K562 (cell line): Measurements from ENCODE around the gene RNF32. TPM values are rescaled to one million over a fixed set of nuclear protein-coding genes. Genes with fewer than 3 reads are reported as not detected.

ENCODE experiments used
- ESRRA ChIP-seq: fragments of 450-650 bp; IDR thresholded peaks from 2 replicates; pipeline ENCODE4 v1.6.1; 2014; ENCODE audit warnings: low read depth, mild to moderate bottlenecking, moderate library complexity, borderline replicate concordance
- HEY1 ChIP-seq: fragments of 250-450 bp; sonication (Bioruptor Pico); IDR thresholded peaks from 2 replicates; pipeline ENCODE4 v1.5.0; 2020; ENCODE audit warnings: mild to moderate bottlenecking, moderate library complexity, borderline replicate concordance
- NUFIP1 ChIP-seq: fragments of 450-650 bp; IDR thresholded peaks from 2 replicates; pipeline ENCODE4 v1.6.1; 2018; ENCODE audit not compliant: partially characterized antibody
- PHF8 ChIP-seq: fragments of 200-600 bp; sonication (generic); IDR thresholded peaks from 2 replicates; pipeline ENCODE4 v1.6.1; 2012; ENCODE audit warnings: mixed run types, mild to moderate bottlenecking, inconsistent platforms, low read length, moderate library complexity, borderline replicate concordance
- RERE ChIP-seq: sonication (generic); formaldehyde crosslinking; IDR thresholded peaks from 2 replicates; pipeline ENCODE4 v1.8.0; 2023; ENCODE audit warnings: missing genetic modification reagents, mild to moderate bottlenecking, borderline replicate concordance
- ZNF134 ChIP-seq: fragments of 250-450 bp; sonication (Bioruptor Pico); conservative IDR thresholded peaks from 2 replicates; pipeline ENCODE4 v1.4.0; 2020
- polyA plus RNA-seq, 8 experiments: library from polyadenylated mRNA; depleted of rRNA in 4 of 8; stranded (reverse) in 5 of 8; unstranded in 3 of 8; fragments of >200 nt; fragmentation: Nextera tagmentation in 2 of 8; fragmentation: Illumina TruSeq in 1 of 8; extraction: Ambion mirVana in 2 of 8; extraction: Trizol in 1 of 8; gene quantifications; 2 replicates each; pipeline versions ENCODE4 v1.2.1 to v1.2.3, GENCODE V29; 2011 to 2014; ENCODE audit warnings: inconsistent platforms in 1 of 8, missing spikeins in 1 of 8
- total RNA-seq, 7 experiments: library from RNA; depleted of rRNA in 6 of 7; stranded (reverse); fragments of >200 nt in 6 of 7; fragmentation: Illumina TruSeq in 2 of 7; extraction: Trizol in 2 of 7; gene quantifications; 2 replicates each; pipeline versions ENCODE4 v1.2.1 to v1.2.3, GENCODE V29; 2011 to 2021; ENCODE audit warnings: low replicate concordance in 1 of 7
- TF ChIP-seq, protein P1 (sequence below): fragments of 250-450 bp; sonication (Bioruptor Pico); IDR thresholded peaks from 2 replicates; pipeline ENCODE4 v1.5.1; 2021; ENCODE audit warnings: mild to moderate bottlenecking
- TF ChIP-seq, protein P2 (sequence below), 2 experiments: fragments of 450-650 bp in 1 of 2; sonication (generic) in 1 of 2; formaldehyde crosslinking in 1 of 2; IDR thresholded peaks in 1 of 2; conservative IDR thresholded peaks in 1 of 2; 2 replicates each; pipeline versions ENCODE4 v1.6.1 to v1.8.1; 2016 to 2023; ENCODE audit warnings: mild to moderate bottlenecking in 2 of 2, moderate library complexity in 2 of 2, inconsistent platforms in 1 of 2, missing genetic modification reagents in 1 of 2
- TF ChIP-seq, protein P3 (sequence below), 2 experiments: fragments of 200-800 bp in 1 of 2; sonication (Bioruptor generic) in 1 of 2; sonication (generic) in 1 of 2; formaldehyde crosslinking in 1 of 2; IDR thresholded peaks in 1 of 2; conservative IDR thresholded peaks in 1 of 2; 2 replicates each; pipeline versions ENCODE4 v1.5.0 to v1.6.1; 2016 to 2020; ENCODE audit warnings: missing compliant biosample characterization in 1 of 2, missing genetic modification characterization in 1 of 2, missing genetic modification reagents in 1 of 2

Gene RNF32
- total and polyA plus RNA-seq, 9 of the 15 experiments (the other 6 are each of a cell fraction or from before 2014, with no cell fraction given): 2.6 to 7.0 (median 4.6) TPM

- TF ChIP-seq RERE (CRISPR knock-in tag): peak; percentile 89; the same call in 1 of the 2 replicates
- peak; percentile 91; the same call in 1 of the 2 replicates for TF ChIP-seq PHF8
- TF ChIP-seq HEY1 (CRISPR knock-in tag): no peak
- peak; percentile 24; the same call in 1 of the 2 replicates for TF ChIP-seq ESRRA
- TF ChIP-seq, protein P1, sequence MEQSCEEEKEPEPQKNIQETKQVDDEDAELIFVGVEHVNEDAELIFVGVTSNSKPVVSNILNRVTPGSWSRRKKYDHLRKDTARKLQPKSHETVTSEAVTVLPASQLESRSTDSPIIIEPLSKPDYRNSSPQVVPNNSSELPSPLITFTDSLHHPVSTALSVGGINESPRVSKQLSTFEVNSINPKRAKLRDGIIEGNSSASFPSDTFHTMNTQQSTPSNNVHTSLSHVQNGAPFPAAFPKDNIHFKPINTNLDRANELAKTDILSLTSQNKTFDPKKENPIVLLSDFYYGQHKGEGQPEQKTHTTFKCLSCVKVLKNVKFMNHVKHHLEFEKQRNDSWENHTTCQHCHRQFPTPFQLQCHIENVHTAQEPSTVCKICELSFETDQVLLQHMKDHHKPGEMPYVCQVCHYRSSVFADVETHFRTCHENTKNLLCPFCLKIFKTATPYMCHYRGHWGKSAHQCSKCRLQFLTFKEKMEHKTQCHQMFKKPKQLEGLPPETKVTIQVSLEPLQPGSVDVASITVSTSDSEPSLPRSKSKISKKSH (CRISPR knock-in tag): no peak
- TF ChIP-seq NUFIP1: peak; percentile 59
- TF ChIP-seq, protein P2, sequence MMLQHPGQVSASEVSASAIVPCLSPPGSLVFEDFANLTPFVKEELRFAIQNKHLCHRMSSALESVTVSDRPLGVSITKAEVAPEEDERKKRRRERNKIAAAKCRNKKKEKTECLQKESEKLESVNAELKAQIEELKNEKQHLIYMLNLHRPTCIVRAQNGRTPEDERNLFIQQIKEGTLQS (IDR thresholded peaks at IDR 0.05): no peak; the same call in 1 of the 2 replicates
- TF ChIP-seq, protein P2 (CRISPR knock-in tag; conservative IDR thresholded peaks at IDR 0.05): peak; percentile 81
- TF ChIP-seq, protein P3, sequence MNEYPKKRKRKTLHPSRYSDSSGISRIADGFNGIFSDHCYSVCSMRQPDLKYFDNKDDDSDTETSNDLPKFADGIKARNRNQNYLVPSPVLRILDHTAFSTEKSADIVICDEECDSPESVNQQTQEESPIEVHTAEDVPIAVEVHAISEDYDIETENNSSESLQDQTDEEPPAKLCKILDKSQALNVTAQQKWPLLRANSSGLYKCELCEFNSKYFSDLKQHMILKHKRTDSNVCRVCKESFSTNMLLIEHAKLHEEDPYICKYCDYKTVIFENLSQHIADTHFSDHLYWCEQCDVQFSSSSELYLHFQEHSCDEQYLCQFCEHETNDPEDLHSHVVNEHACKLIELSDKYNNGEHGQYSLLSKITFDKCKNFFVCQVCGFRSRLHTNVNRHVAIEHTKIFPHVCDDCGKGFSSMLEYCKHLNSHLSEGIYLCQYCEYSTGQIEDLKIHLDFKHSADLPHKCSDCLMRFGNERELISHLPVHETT (CRISPR knock-in tag; conservative IDR thresholded peaks at IDR 0.05 in 1 of 2, IDR thresholded peaks at IDR 0.05 in 1 of 2): peak in 1 of 2 experiments; percentile 60; a peak in 2 of 4 replicates
- TF ChIP-seq ZNF134: 0 out of 2 replicates have a peak, but pooled peaks have one; percentile 40
Observed at GRCh38 chr7:156640257-156640948, at the start of gene RNF32 (continued).
